Duodenal mucosa (tissue), 2 donors: Measurements from ENCODE around the gene CCDC138.

Source experiments
- H3K27ac ChIP-seq: one replicate; pipeline ENCODE4 v1.7.0; 2013; ENCODE audit warnings: low read depth, low read length
- H3K27me3 ChIP-seq, 2 donors: one replicate each; pipeline ENCODE4 v1.7.0; 2013; ENCODE audit warnings: low read length in 2 of 2, control low read depth in 1 of 2; ENCODE audit not compliant: insufficient read depth in 2 of 2, control insufficient read depth in 1 of 2
- H3K36me3 ChIP-seq, 2 donors: one replicate each; pipeline ENCODE4 v1.7.0; 2013; ENCODE audit warnings: low read length in 2 of 2, control low read depth in 1 of 2; ENCODE audit not compliant: insufficient read depth in 2 of 2, control insufficient read depth in 1 of 2
- H3K4me1 ChIP-seq, 2 donors: one replicate each; pipeline ENCODE4 v1.7.0; 2013; ENCODE audit warnings: low read length in 2 of 2, control low read depth in 1 of 2; ENCODE audit not compliant: insufficient read depth in 2 of 2, control insufficient read depth in 1 of 2
- H3K4me3 ChIP-seq, 2 donors: one replicate each; pipeline ENCODE4 v1.7.0; 2013; ENCODE audit warnings: low read length in 2 of 2, low read depth in 1 of 2
- H3K9ac ChIP-seq, 2 donors: one replicate each; pipeline ENCODE4 v1.7.0; 2013; ENCODE audit warnings: low read length in 2 of 2, low read depth in 1 of 2
- H3K9me3 ChIP-seq, 2 donors: one replicate each; pipeline ENCODE4 v1.7.0; 2013; ENCODE audit warnings: low read length in 2 of 2, control low read depth in 1 of 2; ENCODE audit not compliant: control insufficient read depth in 1 of 2

Gene CCDC138

DNA sequence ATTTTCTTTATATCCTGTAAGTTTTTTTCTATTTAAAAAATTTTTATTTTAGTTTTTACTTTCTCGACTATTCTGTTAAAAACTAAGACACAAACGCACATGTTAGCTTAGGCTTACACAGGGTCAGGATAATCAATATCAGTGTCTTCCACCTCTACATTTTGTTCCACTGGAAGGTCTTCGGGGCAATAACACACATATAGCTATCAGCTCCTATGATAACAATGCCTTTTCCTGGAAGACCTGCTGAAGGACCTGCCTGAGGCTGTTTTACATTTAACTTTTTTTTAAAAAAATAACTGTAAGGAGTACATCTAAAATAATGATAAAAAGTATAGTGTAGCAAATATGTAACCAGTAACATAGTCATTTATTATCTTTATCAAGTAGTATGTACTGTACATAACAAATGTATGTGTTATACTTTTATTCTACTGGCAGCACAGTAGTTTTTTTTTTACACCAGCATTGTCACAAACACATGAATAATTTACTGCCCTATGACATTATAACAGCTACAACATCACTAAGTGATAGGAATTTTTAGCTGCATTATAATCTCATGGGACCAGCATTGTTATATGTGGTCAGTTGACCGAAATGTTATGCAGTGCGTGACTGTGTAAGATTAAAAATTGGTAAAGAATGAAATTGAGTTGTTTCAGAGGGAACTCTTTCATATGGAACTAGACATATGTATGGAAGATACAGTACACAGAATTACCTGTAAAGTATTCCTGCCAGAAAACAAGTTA lies 37.9 kb downstream of the CCDC138 start:
- no peak overlapping the region for H3K4me3 ChIP-seq
- no peaks in the 10 kb centered on the region for H3K27me3 ChIP-seq
- peaks cover 0 to 1% of the 10 kb centered on the region in 2 donors for H3K36me3 ChIP-seq
- H3K9me3 ChIP-seq = peaks cover 3 to 10% of the 10 kb centered on the region in 2 donors
- H3K9ac ChIP-seq = no peak overlapping the region
- no peak overlapping the region for H3K27ac ChIP-seq
- no peaks in the 10 kb centered on the region for H3K4me1 ChIP-seq

DNA sequence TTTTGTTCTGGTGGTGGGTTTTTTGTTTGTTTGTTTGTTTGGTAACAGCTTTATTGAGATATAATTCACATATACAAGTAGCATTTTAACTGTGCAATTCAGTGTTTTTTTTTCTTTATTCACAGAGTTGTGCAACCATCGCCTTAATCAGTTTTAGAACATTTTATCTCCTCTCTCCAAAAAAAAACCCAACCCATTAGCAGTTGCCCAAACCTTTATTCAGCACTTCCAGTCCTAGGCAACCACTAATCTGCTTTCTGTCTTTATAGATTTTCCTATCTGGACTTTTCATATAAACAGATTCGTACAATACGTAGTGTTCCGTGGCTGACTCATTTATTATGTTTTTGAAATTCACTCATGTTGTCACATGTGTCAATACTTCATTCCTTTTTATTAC lies 38.7 kb downstream of the CCDC138 start:
- no peaks in the 10 kb centered on the region for H3K4me1 ChIP-seq
- peaks cover 2 to 5% of the 10 kb centered on the region in 2 donors for H3K9me3 ChIP-seq
- H3K27me3 ChIP-seq = no peaks in the 10 kb centered on the region
- no peak overlapping the region for H3K9ac ChIP-seq
- no peak overlapping the region for H3K27ac ChIP-seq
- H3K36me3 ChIP-seq = no peaks in the 10 kb centered on the region
- no peak overlapping the region for H3K4me3 ChIP-seq

DNA sequence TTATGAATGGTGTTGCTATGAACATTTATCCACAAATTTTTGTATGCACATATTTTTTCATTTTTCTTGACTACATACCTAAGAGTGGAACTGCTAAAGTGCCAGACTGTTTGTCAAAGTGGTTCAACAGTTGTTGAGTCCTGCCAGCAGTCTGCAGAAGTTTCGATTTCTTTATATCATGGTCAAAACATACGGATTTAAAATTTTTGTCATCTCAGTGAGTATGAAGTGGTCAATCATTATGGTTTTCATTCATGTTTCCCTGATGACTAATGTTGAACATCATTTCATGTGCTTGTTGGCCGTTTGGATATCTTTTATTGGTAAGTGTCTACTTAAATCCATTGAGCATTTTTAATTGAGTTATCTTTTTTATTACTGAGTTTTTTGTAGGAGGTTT lies 39.2 kb downstream of the CCDC138 start:
- no peaks in the 10 kb centered on the region for H3K4me1 ChIP-seq
- H3K9me3 ChIP-seq = peaks cover 0 to under 1% of the 10 kb centered on the region in 2 donors
- no peak overlapping the region for H3K27ac ChIP-seq
- no peaks in the 10 kb centered on the region for H3K27me3 ChIP-seq
- no peak overlapping the region for H3K4me3 ChIP-seq
- H3K36me3 ChIP-seq = no peaks in the 10 kb centered on the region
- no peak overlapping the region for H3K9ac ChIP-seq

DNA sequence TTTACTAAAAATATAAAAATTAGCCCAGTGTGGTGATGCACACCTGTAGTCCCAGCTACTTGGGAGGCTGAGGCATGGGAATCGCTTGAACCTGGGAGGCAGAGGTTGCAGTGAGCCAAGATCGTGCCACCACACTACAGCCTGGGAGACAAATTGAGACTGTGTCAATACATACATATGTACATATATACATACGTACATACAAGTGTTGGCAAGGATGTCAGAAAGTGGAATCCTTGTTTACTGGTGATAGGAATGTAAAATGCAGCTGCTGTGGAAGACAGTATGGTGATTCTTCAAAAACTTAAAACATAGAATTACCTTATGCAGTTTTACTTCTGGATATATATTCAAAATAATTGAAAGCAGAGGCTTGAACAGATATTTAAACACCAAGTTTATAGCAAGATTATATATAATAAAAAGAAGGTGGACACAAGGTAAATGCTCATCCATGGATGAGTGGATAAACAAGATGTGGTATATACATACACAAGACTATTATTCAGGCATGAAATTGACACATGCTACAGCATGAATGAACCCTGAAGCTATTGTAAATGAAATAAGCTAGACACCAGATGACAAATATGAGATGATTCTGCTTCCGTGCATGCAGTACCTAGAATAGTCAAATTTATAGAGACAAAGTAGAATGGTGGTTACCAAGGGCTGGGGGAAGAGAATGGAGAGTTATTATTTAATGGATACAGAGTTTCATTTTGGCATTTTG lies 43.2 kb downstream of the CCDC138 start:
- Histone ChIP-seq H3K27ac (no peak overlapping the region), H3K4me3 (no peak overlapping the region), H3K9me3 (no peaks in the 10 kb centered on the region), H3K27me3 (no peaks in the 10 kb centered on the region), H3K36me3 (no peaks in the 10 kb centered on the region), H3K9ac (no peak overlapping the region), H3K4me1 (no peaks in the 10 kb centered on the region)

DNA sequence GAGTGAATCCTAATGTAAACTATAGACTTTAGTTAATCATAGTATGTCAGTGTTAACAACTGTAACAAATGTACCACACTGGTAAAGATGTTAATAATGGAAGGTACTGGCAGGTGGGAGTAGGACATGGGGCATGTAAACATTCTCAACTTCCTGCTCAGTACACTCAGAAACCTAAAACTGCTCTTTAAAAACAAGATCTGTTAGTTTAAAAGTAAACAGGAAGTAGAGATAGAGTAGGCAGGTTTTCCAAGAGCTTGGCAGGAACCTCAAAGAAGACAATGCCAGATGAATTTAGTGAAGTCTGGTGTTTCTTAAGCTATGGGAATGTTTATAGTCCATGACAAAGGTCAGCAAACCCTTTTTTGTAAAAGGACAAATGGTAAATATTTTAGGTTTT lies 46.6 kb downstream of the CCDC138 start:
- no peaks in the 10 kb centered on the region for H3K27me3 ChIP-seq
- no peak overlapping the region for H3K9ac ChIP-seq
- H3K36me3 ChIP-seq = no peaks in the 10 kb centered on the region
- no peak overlapping the region for H3K4me3 ChIP-seq
- H3K27ac ChIP-seq = no peak overlapping the region
- no peaks in the 10 kb centered on the region for H3K4me1 ChIP-seq
- H3K9me3 ChIP-seq = peaks cover 0 to 6% of the 10 kb centered on the region in 2 donors

DNA sequence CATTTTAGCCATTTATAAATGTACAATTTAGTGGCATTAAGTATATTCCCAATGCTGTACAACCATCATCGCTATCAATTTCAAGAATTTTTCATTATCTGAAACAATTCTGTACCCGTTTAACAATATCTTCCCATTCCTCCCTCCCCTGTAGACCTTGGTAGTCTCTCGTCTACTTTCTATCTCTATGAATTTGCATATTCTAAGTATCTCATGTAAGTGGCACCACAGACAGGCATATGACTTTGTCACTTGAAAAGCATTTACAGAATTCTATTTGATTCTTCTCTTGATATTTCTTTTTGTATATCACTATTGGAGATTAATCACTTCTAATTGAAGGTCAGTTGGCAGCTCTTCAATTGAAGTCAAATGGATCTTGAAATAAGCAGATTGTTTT lies 48.0 kb downstream of the CCDC138 start:
- Histone ChIP-seq H3K27me3 (no peaks in the 10 kb centered on the region), H3K4me3 (no peak overlapping the region), H3K9ac (no peak overlapping the region), H3K4me1 (no peaks in the 10 kb centered on the region), H3K36me3 (no peaks in the 10 kb centered on the region), H3K27ac (no peak overlapping the region), H3K9me3 (peaks cover 1 to 12% of the 10 kb centered on the region in 2 donors)

DNA sequence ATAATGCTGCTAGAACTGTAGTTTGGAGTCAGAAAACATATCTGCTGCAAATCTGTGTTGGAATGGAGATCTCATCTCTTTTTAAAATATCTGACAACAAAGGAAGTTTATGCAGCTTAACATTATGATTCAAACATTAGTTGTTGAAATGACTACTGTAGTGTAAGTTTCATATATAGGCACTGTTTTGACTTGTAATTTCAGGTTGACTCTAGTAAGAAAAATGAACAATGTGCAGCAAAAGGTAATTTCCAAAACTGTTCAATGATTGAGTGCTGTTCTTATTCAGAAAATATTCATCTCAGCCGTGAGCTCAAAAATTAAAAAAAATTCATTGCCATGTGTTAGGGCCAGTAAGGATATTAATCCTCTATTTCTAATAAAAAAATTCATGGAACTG lies 48.5 kb downstream of the CCDC138 start:
- Histone ChIP-seq H3K4me3 (no peak overlapping the region), H3K27ac (no peak overlapping the region), H3K9me3 (peaks cover 4 to 12% of the 10 kb centered on the region in 2 donors), H3K9ac (no peak overlapping the region), H3K4me1 (no peaks in the 10 kb centered on the region), H3K36me3 (no peaks in the 10 kb centered on the region), H3K27me3 (no peaks in the 10 kb centered on the region)

DNA sequence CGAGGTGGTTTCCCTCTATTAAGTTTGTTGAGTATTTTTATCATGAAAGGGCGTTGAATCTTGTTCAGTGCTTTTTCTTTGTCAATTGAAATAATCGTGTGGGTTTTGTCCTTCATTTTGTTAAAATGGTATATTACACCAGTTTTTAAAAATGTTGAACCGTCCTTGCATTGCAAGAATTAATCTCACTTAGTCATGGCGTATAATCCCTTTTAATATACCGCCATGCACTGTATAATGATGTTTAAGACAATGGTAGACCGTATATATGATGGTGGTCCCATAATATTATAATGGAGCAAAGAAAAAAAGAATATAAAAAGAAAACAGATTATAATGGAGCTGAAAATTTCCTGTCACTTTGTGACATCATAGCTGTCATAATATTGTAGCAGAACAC lies 50.6 kb downstream of the CCDC138 start:
- Histone ChIP-seq H3K36me3 (no peaks in the 10 kb centered on the region), H3K9ac (no peak overlapping the region), H3K27me3 (no peaks in the 10 kb centered on the region), H3K9me3 (peaks cover 4 to 12% of the 10 kb centered on the region in 2 donors), H3K27ac (no peak overlapping the region), H3K4me3 (no peak overlapping the region), H3K4me1 (no peaks in the 10 kb centered on the region)

DNA sequence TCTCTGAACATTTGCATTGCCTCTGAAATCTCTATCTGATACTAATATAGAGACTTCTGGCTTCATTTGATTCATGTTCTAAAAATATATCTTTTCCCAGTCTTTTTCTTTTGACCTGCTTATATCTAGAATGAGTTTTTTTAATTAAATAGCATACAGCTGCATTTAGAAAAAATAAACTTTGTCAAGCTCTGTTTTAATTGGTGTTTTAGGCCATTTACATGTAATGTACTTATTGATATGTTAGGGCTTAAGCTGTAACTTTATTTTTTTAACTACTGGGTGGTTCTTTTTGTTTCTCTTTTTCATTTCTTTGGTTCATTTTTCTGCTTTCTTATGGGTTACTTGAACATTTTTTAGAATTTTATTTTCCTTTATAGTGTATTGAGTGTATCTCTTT lies 54.9 kb downstream of the CCDC138 start:
- Histone ChIP-seq H3K27me3 (no peaks in the 10 kb centered on the region), H3K27ac (no peak overlapping the region), H3K4me3 (no peak overlapping the region), H3K9me3 (peaks cover 4 to 12% of the 10 kb centered on the region in 2 donors), H3K36me3 (no peaks in the 10 kb centered on the region), H3K9ac (no peak overlapping the region), H3K4me1 (no peaks in the 10 kb centered on the region)

DNA sequence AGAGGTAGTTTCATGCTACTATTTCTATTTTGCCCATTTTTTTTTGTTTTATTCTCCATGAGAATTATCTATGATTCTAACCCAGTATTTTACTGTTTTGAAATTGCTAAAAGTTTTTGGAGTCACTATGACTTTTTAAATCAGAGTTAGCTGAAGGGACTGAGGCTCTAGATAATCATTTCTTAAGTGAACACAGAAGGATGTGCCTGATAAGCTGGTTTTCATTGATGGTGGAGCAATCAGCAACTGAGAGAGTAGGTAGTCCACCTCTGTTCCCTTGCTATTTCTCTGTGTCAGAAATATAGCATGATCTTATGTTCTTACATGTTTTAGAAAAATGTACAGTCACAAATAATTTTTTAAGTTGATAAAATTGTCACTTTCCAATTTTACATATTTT lies 59.4 kb downstream of the CCDC138 start:
- no peak overlapping the region for H3K9ac ChIP-seq
- no peak overlapping the region for H3K27ac ChIP-seq
- H3K36me3 ChIP-seq = peaks cover 0 to 4% of the 10 kb centered on the region in 2 donors
- H3K4me1 ChIP-seq = no peaks in the 10 kb centered on the region
- H3K9me3 ChIP-seq = no peaks in the 10 kb centered on the region
- H3K27me3 ChIP-seq = no peaks in the 10 kb centered on the region
- H3K4me3 ChIP-seq = no peak overlapping the region
